ENCODE data around the gene PSAP. TPM values are rescaled to one million over a fixed set of nuclear protein-coding genes. Genes with fewer than 3 reads are reported as not detected.
"Not testable (repeated sequence)": the region's sequence is repeated elsewhere in the genome, so short reads cannot be mapped to it uniquely, and the experiment has no call there.

PSAP gene
- total RNA-seq = 100 to 1,000 TPM; 136 to 207 TPM

- Mint-ChIP-seq H3K4me1 (ENCODE audit: low read depth in 2 of 2) (peaks cover 36 to 45% of the 10 kb centered on the region in 2 donors), H3K36me3 (no peaks in the 10 kb centered on the region), H3K27ac (peak within 1 kb of the TSS; percentile 7 to 84), H3K4me3 (peak within 1 kb of the TSS; percentile 96), H3K27me3 (no peaks in the 10 kb centered on the region), H3K9me3 (no peaks in the 10 kb centered on the region)
- DNase-seq (ENCODE audit: low spot score) (peak; percentile 99), ATAC-seq (peak; percentile 99)
These were observed at the start of gene PSAP for GRCh38 chr10:71850743-71851464. PSAP (minus strand) TSS chr10:71851251; CDS start chr10:71851221, 30 bp downstream.

DNA sequence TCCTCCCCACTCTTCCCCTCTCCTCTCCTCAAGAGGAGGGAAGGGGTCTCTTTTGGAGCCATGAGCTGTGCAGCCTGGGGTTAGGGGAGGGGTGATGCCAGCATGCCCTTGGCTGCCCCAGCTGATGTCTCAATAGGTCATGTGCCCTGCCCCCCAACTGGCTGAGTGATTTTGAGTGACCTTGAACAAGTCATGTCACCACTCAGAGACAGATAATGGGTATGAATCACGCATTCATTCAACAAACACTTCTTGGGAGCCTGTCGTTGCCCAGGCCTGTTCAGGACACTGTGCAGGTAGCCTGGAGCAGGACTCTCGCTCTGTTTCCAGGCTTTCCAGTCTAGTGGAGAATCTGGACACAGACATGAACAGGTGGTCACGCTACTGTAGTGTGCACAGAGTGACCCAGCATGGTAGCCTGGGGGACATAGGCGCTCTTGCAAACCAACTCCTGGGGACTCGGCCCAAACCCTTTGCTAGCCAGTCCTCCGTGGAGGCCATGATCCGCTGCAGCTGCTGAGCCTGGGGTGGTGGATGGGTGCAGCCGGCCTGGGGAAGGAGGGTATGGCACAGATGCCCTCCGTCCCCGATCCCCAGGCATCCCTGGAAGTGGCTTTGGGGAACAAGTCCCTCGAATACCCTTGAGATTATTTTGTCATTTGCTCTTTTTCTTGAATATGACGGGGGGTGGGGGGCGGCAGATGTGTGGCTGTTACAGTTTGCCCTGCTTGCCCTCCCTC is 49.6 kb upstream of the PSAP start:
- ATAC-seq = no peak

DNA sequence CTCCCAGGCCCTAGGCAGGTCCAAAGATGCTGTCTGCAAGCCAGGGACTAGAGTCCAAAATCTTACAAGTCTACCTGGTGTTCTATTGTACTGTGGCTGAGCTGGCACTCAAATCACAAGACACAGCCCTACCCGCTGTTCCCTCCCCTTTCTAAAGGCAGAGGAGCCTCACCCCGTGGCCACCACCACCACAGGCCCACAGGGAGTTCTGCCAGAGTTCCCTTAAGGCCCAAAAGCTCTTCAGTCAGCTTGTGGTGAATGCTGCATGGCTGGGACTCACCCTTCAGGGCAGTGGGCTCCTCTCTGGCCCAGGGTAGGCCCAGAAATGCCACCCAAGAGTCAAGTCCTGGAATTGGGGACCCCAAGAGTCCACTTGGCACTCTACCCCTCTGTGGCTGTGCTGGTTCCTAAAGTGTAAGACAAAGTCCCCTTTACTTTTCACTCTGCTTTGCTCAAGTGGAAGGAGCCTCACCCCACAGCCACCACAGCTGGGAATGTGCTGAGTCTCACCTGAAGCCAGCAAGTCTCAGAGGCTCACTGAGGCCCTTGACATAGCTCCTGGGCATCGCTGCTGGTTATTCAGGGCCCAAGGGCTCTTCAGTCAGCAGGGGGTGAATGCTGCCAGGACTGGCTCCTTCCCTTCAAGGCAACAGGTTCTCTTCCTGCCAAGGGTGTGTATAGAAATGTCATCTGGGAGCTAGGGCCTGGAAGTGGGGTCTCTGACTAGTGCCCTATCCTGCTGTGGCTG is 48.8 kb upstream of the PSAP start:
- H3K27ac Mint-ChIP-seq = no peak overlapping the region
- H3K36me3 Mint-ChIP-seq = no peaks in the 10 kb centered on the region
- no peak overlapping the region for H3K4me3 Mint-ChIP-seq
- H3K27me3 Mint-ChIP-seq = no peaks in the 10 kb centered on the region
- DNase-seq (ENCODE audit: low spot score) = no peak
- H3K9me3 Mint-ChIP-seq = no peaks in the 10 kb centered on the region
- ATAC-seq = no peak
- H3K4me1 Mint-ChIP-seq (ENCODE audit: low read depth in 2 of 2) = no peaks in the 10 kb centered on the region

More for the DNA sequence above, 49.6 kb upstream of the PSAP start:
- DNase-seq (ENCODE audit: low spot score) = no peak
- no peaks in the 10 kb centered on the region for H3K4me1 Mint-ChIP-seq (ENCODE audit: low read depth in 2 of 2)
- H3K9me3 Mint-ChIP-seq = no peaks in the 10 kb centered on the region
- no peaks in the 10 kb centered on the region for H3K27me3 Mint-ChIP-seq
- no peak overlapping the region for H3K27ac Mint-ChIP-seq
- no peaks in the 10 kb centered on the region for H3K36me3 Mint-ChIP-seq
- H3K4me3 Mint-ChIP-seq = no peak overlapping the region

DNA sequence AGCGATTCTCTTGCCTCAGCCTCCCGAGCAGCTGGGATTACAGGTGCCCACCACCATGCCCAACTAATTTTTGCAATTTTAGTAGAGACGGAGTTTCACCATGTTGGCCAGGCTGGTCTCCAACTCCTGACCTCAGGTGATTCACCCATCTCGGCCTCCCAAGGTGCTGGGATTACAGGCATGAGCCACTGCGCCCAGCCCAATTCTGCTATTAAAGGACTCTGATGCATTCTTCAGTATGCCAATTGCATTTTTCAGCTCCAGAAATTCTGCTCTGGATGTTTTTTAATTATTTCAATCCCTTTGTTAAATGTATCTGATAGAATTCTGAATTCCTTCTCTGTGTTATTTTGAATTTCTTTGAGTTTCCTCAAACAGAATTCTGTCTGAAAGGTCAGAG is 47.3 kb upstream of the PSAP start:
- H3K27ac Mint-ChIP-seq; ATAC-seq; H3K9me3 Mint-ChIP-seq; H3K27me3 Mint-ChIP-seq; DNase-seq (ENCODE audit: low spot score); H3K4me3 Mint-ChIP-seq; H3K4me1 Mint-ChIP-seq (ENCODE audit: low read depth in 2 of 2); H3K36me3 Mint-ChIP-seq: not testable (repeated sequence)

- H3K9me3 Mint-ChIP-seq = no peaks in the 10 kb centered on the region
- ATAC-seq (no peak), DNase-seq (ENCODE audit: low spot score) (no peak)
- H3K4me1 Mint-ChIP-seq (ENCODE audit: low read depth in 2 of 2) = peaks cover 5 to 6% of the 10 kb centered on the region in 2 donors
- H3K27ac Mint-ChIP-seq = no peak overlapping the region
- H3K27me3 Mint-ChIP-seq = peaks cover 7 to 8% of the 10 kb centered on the region in 2 donors
- no peaks in the 10 kb centered on the region for H3K36me3 Mint-ChIP-seq
- no peak overlapping the region for H3K4me3 Mint-ChIP-seq
These were observed 42.9 kb upstream of the PSAP start for GRCh38 chr10:71893920-71894319.

DNA sequence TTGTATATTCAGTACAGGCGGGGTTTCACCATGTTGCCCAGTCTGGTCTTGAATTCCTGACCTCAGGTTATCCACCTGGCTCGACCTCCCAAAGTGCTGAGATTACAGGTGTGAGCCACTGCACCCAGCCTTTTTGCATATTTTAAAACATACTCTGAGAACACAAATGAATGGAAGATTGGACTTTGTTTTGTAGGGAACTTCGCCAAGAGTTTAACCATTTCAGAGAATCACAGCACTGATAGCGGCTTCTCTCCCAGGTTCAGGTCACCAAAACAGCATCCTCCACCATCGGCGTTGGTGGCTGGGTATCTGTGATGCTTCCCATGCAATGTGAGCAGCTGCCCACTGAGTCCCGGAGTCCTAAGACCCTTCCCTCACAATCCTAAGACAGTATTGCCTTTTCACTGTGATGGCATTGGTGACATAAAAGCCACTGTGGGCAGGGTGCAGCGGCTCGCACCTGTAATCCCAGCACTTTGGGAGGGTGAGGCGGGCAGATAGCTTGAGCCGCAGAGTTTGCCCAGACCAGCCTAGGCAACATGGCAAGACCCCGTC is 42.3 kb upstream of the PSAP start:
- H3K27me3 Mint-ChIP-seq = peaks cover 9 to 12% of the 10 kb centered on the region in 2 donors

GRCh38 chr10:71891437-71891836 is 40.4 kb upstream of the PSAP start:
- DNase-seq (ENCODE audit: low spot score) (no peak), ATAC-seq (no peak)
- no peak overlapping the region for H3K4me3 Mint-ChIP-seq
- H3K27me3 Mint-ChIP-seq = peaks cover 9 to 12% of the 10 kb centered on the region in 2 donors
- H3K36me3 Mint-ChIP-seq = no peaks in the 10 kb centered on the region
- no peak overlapping the region for H3K27ac Mint-ChIP-seq
- no peaks in the 10 kb centered on the region for H3K9me3 Mint-ChIP-seq
- peaks cover 9 to 10% of the 10 kb centered on the region in 2 donors for H3K4me1 Mint-ChIP-seq (ENCODE audit: low read depth in 2 of 2)

More for the DNA sequence above, 42.3 kb upstream of the PSAP start:
- DNase-seq (ENCODE audit: low spot score) (no peak), ATAC-seq (no peak)
- Mint-ChIP-seq H3K4me1 (ENCODE audit: low read depth in 2 of 2) (peaks cover 9 to 10% of the 10 kb centered on the region in 2 donors), H3K27ac (no peak overlapping the region), H3K4me3 (no peak overlapping the region), H3K36me3 (no peaks in the 10 kb centered on the region), H3K9me3 (no peaks in the 10 kb centered on the region)

- ATAC-seq (no peak), DNase-seq (ENCODE audit: low spot score) (no peak)
- Mint-ChIP-seq H3K4me1 (ENCODE audit: low read depth in 2 of 2) (peaks cover 9 to 10% of the 10 kb centered on the region in 2 donors), H3K9me3 (no peaks in the 10 kb centered on the region), H3K36me3 (no peaks in the 10 kb centered on the region), H3K27ac (no peak overlapping the region), H3K4me3 (peak overlapping the region; percentile 75), H3K27me3 (peaks cover 9 to 12% of the 10 kb centered on the region in 2 donors)
These were observed 38.4 kb upstream of the PSAP start for GRCh38 chr10:71889388-71889987.

GRCh38 chr10:71888623-71889387 is 37.8 kb upstream of the PSAP start:
- ATAC-seq = peak; percentile 90
- Mint-ChIP-seq H3K9me3 (no peaks in the 10 kb centered on the region), H3K27me3 (peaks cover 9 to 12% of the 10 kb centered on the region in 2 donors), H3K4me1 (ENCODE audit: low read depth in 2 of 2) (peaks cover 9 to 10% of the 10 kb centered on the region in 2 donors), H3K4me3 (peak overlapping the region; percentile 75), H3K27ac (peak overlapping the region in 1 of 2 donors; percentile 56), H3K36me3 (no peaks in the 10 kb centered on the region)
- peak; percentile 79 for DNase-seq (ENCODE audit: low spot score)

DNA sequence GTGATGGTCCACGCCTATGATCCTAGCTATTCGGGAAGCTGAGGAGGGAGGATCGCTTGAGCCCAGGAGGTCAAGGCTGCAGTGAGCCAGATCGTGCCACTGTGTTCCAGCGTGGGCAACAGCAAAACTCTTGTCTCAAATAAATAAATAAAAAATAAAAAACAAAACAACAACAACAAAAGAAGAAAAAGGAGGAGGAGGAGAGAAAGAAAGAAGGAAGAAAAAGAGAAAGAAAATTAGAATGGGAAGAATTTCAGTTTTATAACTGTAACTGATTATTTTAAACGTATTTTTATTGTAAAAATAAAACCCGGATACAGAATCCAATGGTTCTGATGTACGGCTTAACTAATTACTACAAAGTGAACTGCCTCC is 37.2 kb upstream of the PSAP start:
- no peaks in the 10 kb centered on the region for H3K9me3 Mint-ChIP-seq
- no peaks in the 10 kb centered on the region for H3K36me3 Mint-ChIP-seq
- peak overlapping the region; percentile 75 for H3K4me3 Mint-ChIP-seq
- peaks cover 9 to 10% of the 10 kb centered on the region in 2 donors for H3K4me1 Mint-ChIP-seq (ENCODE audit: low read depth in 2 of 2)
- DNase-seq (ENCODE audit: low spot score) = no peak
- H3K27me3 Mint-ChIP-seq = peaks cover 9 to 12% of the 10 kb centered on the region in 2 donors
- ATAC-seq = no peak
- no peak overlapping the region for H3K27ac Mint-ChIP-seq

DNA sequence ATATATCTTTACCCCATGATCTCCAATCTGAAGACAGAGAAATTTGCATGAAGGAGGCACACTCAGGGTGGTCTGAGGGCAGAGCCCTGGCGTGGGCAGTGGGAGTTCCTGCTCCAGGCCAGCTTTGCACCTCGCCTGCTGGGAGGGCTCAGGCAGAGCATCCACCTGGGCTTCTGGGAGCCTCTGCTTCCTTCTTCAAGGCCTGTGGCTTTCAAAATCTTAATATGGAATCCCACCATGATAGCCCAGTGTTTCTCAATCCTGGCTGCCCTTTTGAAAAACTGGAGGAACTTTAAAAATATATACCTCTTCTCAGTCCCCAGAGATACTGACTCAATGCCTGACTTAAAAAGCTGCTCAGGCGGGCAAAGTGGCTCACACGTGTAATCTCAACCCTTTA is 36.7 kb upstream of the PSAP start:
- H3K9me3 Mint-ChIP-seq = no peaks in the 10 kb centered on the region
- ATAC-seq (no peak), DNase-seq (ENCODE audit: low spot score) (no peak)
- peaks cover 9 to 12% of the 10 kb centered on the region in 2 donors for H3K27me3 Mint-ChIP-seq
- no peaks in the 10 kb centered on the region for H3K36me3 Mint-ChIP-seq
- H3K27ac Mint-ChIP-seq = no peak overlapping the region
- no peak overlapping the region for H3K4me3 Mint-ChIP-seq
- peaks cover 9 to 10% of the 10 kb centered on the region in 2 donors for H3K4me1 Mint-ChIP-seq (ENCODE audit: low read depth in 2 of 2)

GRCh38 chr10:71882813-71883659 is 32.0 kb upstream of the PSAP start:
- H3K4me3 Mint-ChIP-seq = no peak overlapping the region
- ATAC-seq (no peak), DNase-seq (ENCODE audit: low spot score) (no peak)
- no peaks in the 10 kb centered on the region for H3K36me3 Mint-ChIP-seq
- H3K27me3 Mint-ChIP-seq = no peaks in the 10 kb centered on the region
- no peak overlapping the region for H3K27ac Mint-ChIP-seq
- H3K4me1 Mint-ChIP-seq (ENCODE audit: low read depth in 2 of 2) = peaks cover 0 to 8% of the 10 kb centered on the region in 2 donors
- H3K9me3 Mint-ChIP-seq = no peaks in the 10 kb centered on the region
